KMS-11 (cell line): ENCODE results near the gene SLC1A7.

Source experiments
- H2AFZ ChIP-seq: fragments of 200-600 bp; sonication (generic); 2 replicates; pipeline ENCODE4 v1.6.1; 2016; ENCODE audit warnings: antibody characterized with exemption, mixed run types, low read depth
- H3K27ac ChIP-seq: fragments of 200-600 bp; sonication (generic); 2 replicates; pipeline ENCODE4 v1.6.1; 2016; ENCODE audit warnings: mild to moderate bottlenecking, mixed run types
- H3K27me3 ChIP-seq: fragments of 200-600 bp; sonication (generic); 2 replicates; pipeline ENCODE4 v1.6.1; 2017; ENCODE audit warnings: mild to moderate bottlenecking, low read depth, mixed run types, moderate library complexity; ENCODE audit not compliant: insufficient read depth
- H3K36me3 ChIP-seq: fragments of 200-600 bp; sonication (generic); 2 replicates; pipeline ENCODE4 v1.6.1; 2017; ENCODE audit warnings: mild to moderate bottlenecking, mixed run types; ENCODE audit not compliant: insufficient read depth
- H3K4me1 ChIP-seq: fragments of 200-600 bp; sonication (generic); 2 replicates; pipeline ENCODE4 v1.6.1; 2016; ENCODE audit warnings: mild to moderate bottlenecking, low read depth, mixed run types; ENCODE audit not compliant: poor library complexity, severe bottlenecking
- H3K4me2 ChIP-seq: fragments of 200-600 bp; sonication (generic); 2 replicates; pipeline ENCODE4 v1.7.0; 2016; ENCODE audit warnings: mild to moderate bottlenecking, mixed run types
- H3K4me3 ChIP-seq: fragments of 200-600 bp; sonication (generic); IDR thresholded peaks from 2 replicates; pipeline ENCODE4 v1.6.1; 2017; ENCODE audit warnings: low read depth, low read length, mixed read lengths; ENCODE audit not compliant: insufficient read depth
- H3K79me2 ChIP-seq: fragments of 200-600 bp; sonication (generic); 2 replicates; pipeline ENCODE4 v1.6.1; 2016; ENCODE audit warnings: low read depth, mixed run types; ENCODE audit not compliant: insufficient read depth
- H3K9ac ChIP-seq: fragments of 200-600 bp; sonication (generic); 2 replicates; pipeline ENCODE4 v1.6.1; 2016; ENCODE audit warnings: mild to moderate bottlenecking, mixed run types
- H4K20me1 ChIP-seq: fragments of 200-600 bp; sonication (generic); 2 replicates; pipeline ENCODE4 v1.6.1; 2016; ENCODE audit warnings: mild to moderate bottlenecking, mixed run types; ENCODE audit not compliant: insufficient read depth
- TF ChIP-seq, protein P1 (sequence below): fragments of 200-600 bp; sonication (generic); conservative IDR thresholded peaks from 2 replicates; pipeline ENCODE4 v1.6.1; 2017; ENCODE audit warnings: low read depth, mild to moderate bottlenecking, antibody characterized with exemption, low read length, moderate library complexity, mixed read lengths

SLC1A7 gene

DNA sequence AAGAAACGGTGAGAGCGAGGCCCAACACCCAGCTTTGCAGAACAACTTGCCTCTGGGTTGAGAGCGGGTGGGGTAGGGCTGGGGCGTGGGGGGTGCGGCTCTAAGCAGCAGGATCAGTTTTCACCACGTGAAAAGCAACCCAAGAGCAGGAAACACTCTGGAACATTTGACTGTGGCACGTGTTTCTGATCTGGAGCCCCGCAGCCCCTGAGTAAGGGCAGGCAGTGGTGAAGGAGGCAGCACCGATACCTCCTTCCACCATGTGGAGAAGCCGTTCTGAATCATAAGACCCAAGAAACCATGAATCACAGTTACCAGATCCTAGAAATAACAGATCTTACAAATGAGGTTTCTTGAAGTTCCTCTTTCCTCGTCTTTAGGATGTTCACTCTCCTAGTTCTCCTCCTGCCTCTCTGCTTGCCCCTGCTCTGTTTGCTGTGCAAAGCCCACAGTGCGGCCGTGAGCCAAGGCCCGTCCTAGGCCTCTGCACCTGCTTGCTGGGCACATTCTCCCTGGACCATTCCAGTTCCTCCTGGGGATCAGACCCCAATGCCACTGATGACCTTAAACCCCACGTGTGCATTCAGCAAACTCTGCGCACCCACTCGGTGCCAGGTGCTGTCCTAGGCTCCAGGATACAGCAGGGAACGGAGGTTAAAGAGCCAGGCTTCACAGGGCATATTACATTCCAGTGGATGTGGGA, 31.9 kb downstream of the SLC1A7 start:
- no peak overlapping the region for H3K4me2 ChIP-seq
- TF ChIP-seq, protein P1, sequence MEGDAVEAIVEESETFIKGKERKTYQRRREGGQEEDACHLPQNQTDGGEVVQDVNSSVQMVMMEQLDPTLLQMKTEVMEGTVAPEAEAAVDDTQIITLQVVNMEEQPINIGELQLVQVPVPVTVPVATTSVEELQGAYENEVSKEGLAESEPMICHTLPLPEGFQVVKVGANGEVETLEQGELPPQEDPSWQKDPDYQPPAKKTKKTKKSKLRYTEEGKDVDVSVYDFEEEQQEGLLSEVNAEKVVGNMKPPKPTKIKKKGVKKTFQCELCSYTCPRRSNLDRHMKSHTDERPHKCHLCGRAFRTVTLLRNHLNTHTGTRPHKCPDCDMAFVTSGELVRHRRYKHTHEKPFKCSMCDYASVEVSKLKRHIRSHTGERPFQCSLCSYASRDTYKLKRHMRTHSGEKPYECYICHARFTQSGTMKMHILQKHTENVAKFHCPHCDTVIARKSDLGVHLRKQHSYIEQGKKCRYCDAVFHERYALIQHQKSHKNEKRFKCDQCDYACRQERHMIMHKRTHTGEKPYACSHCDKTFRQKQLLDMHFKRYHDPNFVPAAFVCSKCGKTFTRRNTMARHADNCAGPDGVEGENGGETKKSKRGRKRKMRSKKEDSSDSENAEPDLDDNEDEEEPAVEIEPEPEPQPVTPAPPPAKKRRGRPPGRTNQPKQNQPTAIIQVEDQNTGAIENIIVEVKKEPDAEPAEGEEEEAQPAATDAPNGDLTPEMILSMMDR: no peak
- no peaks in the 10 kb centered on the region for H4K20me1 ChIP-seq
- no peaks in the 10 kb centered on the region for H3K79me2 ChIP-seq
- H2AFZ ChIP-seq: no peak overlapping the region
- no peak overlapping the region for H3K9ac ChIP-seq
- no peaks in the 10 kb centered on the region for H3K27me3 ChIP-seq
- no peaks in the 10 kb centered on the region for H3K36me3 ChIP-seq
- no peak overlapping the region for H3K27ac ChIP-seq
- no peaks in the 10 kb centered on the region for H3K4me1 ChIP-seq
- H3K4me3 ChIP-seq: no peak overlapping the region

DNA sequence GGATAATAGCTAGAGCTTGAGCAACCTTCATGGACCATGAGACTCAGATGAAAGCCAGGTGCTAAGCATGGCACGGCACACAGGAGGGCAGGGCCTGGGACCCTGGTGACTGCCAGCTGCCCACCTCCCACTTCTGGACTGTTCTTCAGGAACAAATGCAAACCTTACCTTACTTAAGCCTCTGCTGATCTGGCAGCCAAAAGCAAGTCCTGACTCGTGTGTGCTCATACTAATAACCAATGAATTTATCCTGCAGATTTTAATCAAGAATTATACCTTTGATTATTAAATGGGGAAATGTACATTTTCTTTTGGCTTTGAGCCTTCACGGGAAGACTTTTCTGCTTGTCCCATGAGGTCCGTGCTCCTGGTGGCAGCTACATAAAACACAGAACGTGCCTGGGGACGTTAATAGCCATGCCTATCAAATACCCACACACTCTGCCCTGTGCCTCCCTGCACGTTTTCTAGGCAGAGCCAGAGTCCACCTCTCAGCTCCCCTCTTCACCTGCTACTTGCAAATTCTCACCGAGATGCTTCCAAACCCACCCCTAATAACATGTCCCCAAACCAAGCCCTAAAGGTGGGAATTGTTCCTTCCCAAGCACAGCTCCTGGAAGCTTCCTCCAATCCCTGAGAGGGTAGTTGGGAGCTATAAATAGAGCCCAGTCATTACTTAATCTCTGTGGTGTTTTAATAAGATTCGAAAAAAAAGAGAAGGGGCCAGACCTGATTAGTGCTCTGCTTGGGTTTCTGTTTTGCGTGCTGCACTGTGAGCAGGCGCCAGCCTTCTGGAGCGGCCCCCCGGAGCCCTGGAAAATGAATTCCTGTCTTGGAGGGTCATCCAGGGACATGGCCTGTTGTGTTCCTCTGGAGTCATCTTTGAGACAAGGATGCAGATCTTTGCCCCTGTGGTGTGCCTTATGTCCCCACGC, 33.5 kb downstream of the SLC1A7 start:
- Histone ChIP-seq H2AFZ (no peak overlapping the region), H3K36me3 (no peaks in the 10 kb centered on the region), H3K4me3 (no peak overlapping the region), H3K27me3 (no peaks in the 10 kb centered on the region), H3K4me2 (no peak overlapping the region), H3K79me2 (no peaks in the 10 kb centered on the region), H3K4me1 (no peaks in the 10 kb centered on the region), H4K20me1 (no peaks in the 10 kb centered on the region), H3K27ac (no peak overlapping the region), H3K9ac (no peak overlapping the region)
- TF ChIP-seq, protein P1: no peak

DNA sequence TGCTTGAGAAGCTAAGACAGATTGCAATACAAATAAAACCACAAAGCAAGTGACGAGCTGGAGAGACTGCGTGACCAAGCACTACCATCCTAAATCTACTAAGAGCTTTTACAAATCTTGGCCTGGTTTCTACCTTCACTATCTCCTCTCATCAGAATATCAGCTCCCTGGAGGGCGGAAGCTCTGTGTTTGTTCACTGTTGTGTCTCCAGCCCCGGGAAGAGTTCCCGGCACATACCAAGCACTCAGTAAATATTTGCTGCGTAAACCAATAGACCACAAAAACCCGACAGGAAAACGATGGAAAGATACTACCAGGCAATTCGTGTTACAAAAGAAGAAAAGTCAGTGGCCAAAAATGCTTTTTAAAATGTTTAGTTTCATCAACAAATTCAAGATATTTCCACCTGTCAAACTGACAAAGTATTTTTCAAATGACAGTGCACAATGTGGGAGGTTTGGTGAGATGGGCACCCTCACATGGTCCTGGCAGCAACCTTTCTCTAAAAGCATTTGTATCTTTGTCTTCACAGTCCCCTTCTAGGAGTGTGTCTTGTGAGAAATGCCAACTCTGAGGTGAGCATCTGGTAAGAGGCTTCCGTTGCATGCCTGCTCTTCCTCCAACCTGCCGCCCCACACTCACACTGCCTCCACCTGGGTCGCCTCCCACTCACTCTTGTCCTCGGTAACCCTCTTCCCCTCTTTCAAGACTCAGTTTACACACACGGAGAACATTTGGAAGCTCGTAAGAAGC, 34.7 kb downstream of the SLC1A7 start:
- H4K20me1 ChIP-seq: no peaks in the 10 kb centered on the region
- H2AFZ ChIP-seq: no peak overlapping the region
- TF ChIP-seq, protein P1: no peak
- no peaks in the 10 kb centered on the region for H3K36me3 ChIP-seq
- no peaks in the 10 kb centered on the region for H3K79me2 ChIP-seq
- no peaks in the 10 kb centered on the region for H3K27me3 ChIP-seq
- no peak overlapping the region for H3K27ac ChIP-seq
- H3K4me3 ChIP-seq: no peak overlapping the region
- H3K4me2 ChIP-seq: no peak overlapping the region
- no peak overlapping the region for H3K9ac ChIP-seq
- H3K4me1 ChIP-seq: no peaks in the 10 kb centered on the region

DNA sequence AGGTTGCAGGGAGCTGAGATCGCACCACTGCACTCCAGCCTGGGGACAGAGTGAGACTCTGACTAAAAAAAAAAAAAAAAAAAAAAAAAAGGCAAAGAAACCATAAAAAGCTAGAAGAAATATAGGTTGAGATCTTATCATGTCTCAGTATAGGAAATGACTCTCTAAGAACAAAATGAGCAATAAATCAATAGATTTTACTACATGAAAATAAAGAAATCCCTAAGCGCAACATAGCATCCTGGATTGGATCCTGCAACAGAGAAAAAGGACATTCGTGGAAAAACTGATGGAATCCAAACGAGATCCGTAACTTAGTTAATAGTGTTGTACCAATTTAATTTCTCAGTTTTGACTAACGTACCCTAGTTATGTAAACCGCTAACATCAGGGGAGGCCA, 35.3 kb downstream of the SLC1A7 start:
- TF ChIP-seq, protein P1: no peak
- Histone ChIP-seq H3K4me2 (no peak overlapping the region), H4K20me1 (no peaks in the 10 kb centered on the region), H3K27ac (no peak overlapping the region), H3K4me1 (no peaks in the 10 kb centered on the region), H3K4me3 (no peak overlapping the region), H2AFZ (no peak overlapping the region), H3K27me3 (no peaks in the 10 kb centered on the region), H3K9ac (no peak overlapping the region), H3K79me2 (no peaks in the 10 kb centered on the region), H3K36me3 (no peaks in the 10 kb centered on the region)
